GM18505 (cell line): ENCODE results near the gene MFSD12.

Experiments
- ATAC-seq: cut with Tn5 transposase; IDR thresholded peaks from one replicate; pipeline ENCODE4 v1.9.1; 2021; ENCODE audit not compliant: unreplicated experiment
- POLR2A ChIP-seq: IDR thresholded peaks from 4 replicates; pipeline ENCODE4 v1.6.1; 2011; ENCODE audit warnings: borderline replicate concordance; ENCODE audit not compliant: insufficient read depth, insufficient read length; ENCODE audit errors: extremely low read depth

MFSD12 gene

GRCh38 chr19:3556978-3557460 is 367 bp downstream of the MFSD12 start:
- no peak for TF ChIP-seq POLR2A
- peak; percentile 31 for ATAC-seq

GRCh38 chr19:3556423-3556977 is 886 bp downstream of the MFSD12 start:
- no peak for TF ChIP-seq POLR2A
- no peak for ATAC-seq

GRCh38 chr19:3555653-3556422 is 1.5 kb downstream of the MFSD12 start:
- no peak for ATAC-seq
- no peak for TF ChIP-seq POLR2A

- no peak for ATAC-seq
Measured at GRCh38 chr19:3554254-3555083, 2.9 kb downstream of the MFSD12 start.

GRCh38 chr19:3551792-3552095 is 5.6 kb downstream of the MFSD12 start:
- ATAC-seq, result no peak
- TF ChIP-seq POLR2A, result no peak

More at GRCh38 chr19:3554254-3555083, 2.9 kb downstream of the MFSD12 start:
- no peak for TF ChIP-seq POLR2A

- no peak for ATAC-seq
- no peak for TF ChIP-seq POLR2A
Measured at GRCh38 chr19:3550947-3551791, 6.2 kb downstream of the MFSD12 start.

- no peak for ATAC-seq
- TF ChIP-seq POLR2A, result no peak
Measured at GRCh38 chr19:3549816-3550215, 7.6 kb downstream of the MFSD12 start.

- TF ChIP-seq POLR2A, result no peak
- no peak for ATAC-seq
Measured at GRCh38 chr19:3548606-3549005, 8.8 kb downstream of the MFSD12 start.

- TF ChIP-seq POLR2A, result no peak
- no peak for ATAC-seq
Measured at GRCh38 chr19:3547767-3548282, 9.6 kb downstream of the MFSD12 start.

GRCh38 chr19:3547301-3547731 is 10.1 kb downstream of the MFSD12 start:
- ATAC-seq, result no peak
- TF ChIP-seq POLR2A, result no peak

- no peak for ATAC-seq
- no peak for TF ChIP-seq POLR2A
Measured at GRCh38 chr19:3546119-3546518, 11.3 kb downstream of the MFSD12 start.

- ATAC-seq, result no peak
Measured at GRCh38 chr19:3545669-3546034, 11.7 kb downstream of the MFSD12 start.

More at GRCh38 chr19:3545669-3546034, 11.7 kb downstream of the MFSD12 start:
- TF ChIP-seq POLR2A, result no peak
